ENCODE results near the gene RNF220.

DNA sequence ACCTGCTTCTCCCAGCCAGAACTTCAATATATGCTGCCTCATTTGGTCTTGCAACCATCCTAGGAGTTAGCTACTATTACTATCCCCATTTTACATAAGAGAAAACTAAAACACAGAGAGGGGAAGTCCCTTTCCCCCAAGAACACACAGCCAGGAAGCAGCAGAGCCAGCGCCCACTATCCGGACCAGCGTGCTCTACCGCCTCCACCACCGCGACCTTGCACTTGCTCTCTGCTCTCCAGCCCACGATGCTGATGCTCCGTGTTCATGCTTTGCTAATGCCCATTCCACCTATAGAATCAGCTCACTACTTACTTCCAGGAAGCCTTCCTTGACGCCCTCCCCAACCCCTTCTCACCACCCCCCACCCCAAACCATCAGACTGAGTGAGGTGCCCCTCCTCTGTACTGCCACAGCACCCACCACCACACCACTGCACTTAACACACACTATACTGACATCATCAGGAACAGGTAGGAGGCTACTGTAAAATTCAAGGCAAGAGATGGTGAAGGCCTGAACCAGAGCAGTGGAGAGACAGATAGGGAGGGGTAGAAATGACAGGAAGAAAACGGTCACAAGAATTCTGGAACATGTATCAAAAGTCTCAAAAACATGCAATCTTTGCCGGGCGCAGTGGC lies 259.8 kb downstream of the RNF220 start:
- no peak for TF ChIP-seq EZH2phosphoT487 (IDR thresholded peaks at IDR 0.05; ENCODE audit: low read depth, severe bottlenecking, unreplicated experiment)
- TF ChIP-seq, protein P1, sequence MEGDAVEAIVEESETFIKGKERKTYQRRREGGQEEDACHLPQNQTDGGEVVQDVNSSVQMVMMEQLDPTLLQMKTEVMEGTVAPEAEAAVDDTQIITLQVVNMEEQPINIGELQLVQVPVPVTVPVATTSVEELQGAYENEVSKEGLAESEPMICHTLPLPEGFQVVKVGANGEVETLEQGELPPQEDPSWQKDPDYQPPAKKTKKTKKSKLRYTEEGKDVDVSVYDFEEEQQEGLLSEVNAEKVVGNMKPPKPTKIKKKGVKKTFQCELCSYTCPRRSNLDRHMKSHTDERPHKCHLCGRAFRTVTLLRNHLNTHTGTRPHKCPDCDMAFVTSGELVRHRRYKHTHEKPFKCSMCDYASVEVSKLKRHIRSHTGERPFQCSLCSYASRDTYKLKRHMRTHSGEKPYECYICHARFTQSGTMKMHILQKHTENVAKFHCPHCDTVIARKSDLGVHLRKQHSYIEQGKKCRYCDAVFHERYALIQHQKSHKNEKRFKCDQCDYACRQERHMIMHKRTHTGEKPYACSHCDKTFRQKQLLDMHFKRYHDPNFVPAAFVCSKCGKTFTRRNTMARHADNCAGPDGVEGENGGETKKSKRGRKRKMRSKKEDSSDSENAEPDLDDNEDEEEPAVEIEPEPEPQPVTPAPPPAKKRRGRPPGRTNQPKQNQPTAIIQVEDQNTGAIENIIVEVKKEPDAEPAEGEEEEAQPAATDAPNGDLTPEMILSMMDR (IDR thresholded peaks at IDR 0.05; ENCODE audit: poor library complexity): no peak
